ENCODE data around the gene SHISAL1.

SHISAL1 gene

GRCh38 chr22:44260216-44261035 lies 52.3 kb downstream of the SHISAL1 start:
- peaks cover 2% of the 10 kb centered on the region for H3K27me3 Mint-ChIP-seq
- H3K36me3 Mint-ChIP-seq = no peaks in the 10 kb centered on the region
- no peak overlapping the region for H3K4me3 Mint-ChIP-seq
- no peak overlapping the region for H3K27ac Mint-ChIP-seq
- H3K4me1 Mint-ChIP-seq (ENCODE audit: low read depth) = peaks cover 8% of the 10 kb centered on the region
- H3K9me3 Mint-ChIP-seq (ENCODE audit: low read depth) = no peaks in the 10 kb centered on the region

GRCh38 chr22:44259366-44260215 lies 53.2 kb downstream of the SHISAL1 start:
- H3K9me3 Mint-ChIP-seq (ENCODE audit: low read depth) = no peaks in the 10 kb centered on the region
- H3K27ac Mint-ChIP-seq = no peak overlapping the region
- no peaks in the 10 kb centered on the region for H3K36me3 Mint-ChIP-seq
- H3K27me3 Mint-ChIP-seq = peaks cover 2% of the 10 kb centered on the region
- peaks cover 8% of the 10 kb centered on the region for H3K4me1 Mint-ChIP-seq (ENCODE audit: low read depth)
- H3K4me3 Mint-ChIP-seq = no peak overlapping the region

GRCh38 chr22:44256556-44257485 lies 55.9 kb downstream of the SHISAL1 start:
- H3K4me3 Mint-ChIP-seq = no peak overlapping the region

GRCh38 chr22:44256085-44256484 lies 56.7 kb downstream of the SHISAL1 start:
- Mint-ChIP-seq H3K36me3 (peaks cover 2% of the 10 kb centered on the region), H3K4me3 (no peak overlapping the region), H3K4me1 (ENCODE audit: low read depth) (peaks cover 8% of the 10 kb centered on the region), H3K27ac (no peak overlapping the region), H3K27me3 (peaks cover 2% of the 10 kb centered on the region), H3K9me3 (ENCODE audit: low read depth) (no peaks in the 10 kb centered on the region)

More at GRCh38 chr22:44256556-44257485, 55.9 kb downstream of the SHISAL1 start:
- Mint-ChIP-seq H3K36me3 (peaks cover 2% of the 10 kb centered on the region), H3K27me3 (peaks cover 2% of the 10 kb centered on the region), H3K4me1 (ENCODE audit: low read depth) (peaks cover 8% of the 10 kb centered on the region), H3K27ac (no peak overlapping the region), H3K9me3 (ENCODE audit: low read depth) (no peaks in the 10 kb centered on the region)

- Mint-ChIP-seq H3K36me3 (peaks cover 2% of the 10 kb centered on the region), H3K4me3 (no peak overlapping the region), H3K27ac (no peak overlapping the region), H3K9me3 (ENCODE audit: low read depth) (peaks cover 7% of the 10 kb centered on the region), H3K27me3 (peaks cover 2% of the 10 kb centered on the region), H3K4me1 (ENCODE audit: low read depth) (peaks cover 6% of the 10 kb centered on the region)
Measured at GRCh38 chr22:44254811-44255210, 57.9 kb downstream of the SHISAL1 start.

GRCh38 chr22:44249376-44250147 lies 63.2 kb downstream of the SHISAL1 start:
- Mint-ChIP-seq H3K4me3 (no peak overlapping the region), H3K4me1 (ENCODE audit: low read depth) (no peaks in the 10 kb centered on the region), H3K27me3 (peaks cover 8% of the 10 kb centered on the region), H3K27ac (no peak overlapping the region), H3K9me3 (ENCODE audit: low read depth) (peaks cover 11% of the 10 kb centered on the region), H3K36me3 (peaks cover 2% of the 10 kb centered on the region)

GRCh38 chr22:44248926-44249325 lies 63.8 kb downstream of the SHISAL1 start:
- H3K27me3 Mint-ChIP-seq = peaks cover 10% of the 10 kb centered on the region
- H3K36me3 Mint-ChIP-seq = peaks cover 2% of the 10 kb centered on the region
- H3K9me3 Mint-ChIP-seq (ENCODE audit: low read depth) = peaks cover 11% of the 10 kb centered on the region
- H3K4me3 Mint-ChIP-seq = no peak overlapping the region
- no peak overlapping the region for H3K27ac Mint-ChIP-seq
- no peaks in the 10 kb centered on the region for H3K4me1 Mint-ChIP-seq (ENCODE audit: low read depth)

- Mint-ChIP-seq H3K4me1 (ENCODE audit: low read depth) (no peaks in the 10 kb centered on the region), H3K36me3 (peaks cover 2% of the 10 kb centered on the region), H3K27ac (no peak overlapping the region), H3K27me3 (peaks cover 10% of the 10 kb centered on the region), H3K9me3 (ENCODE audit: low read depth) (peaks cover 11% of the 10 kb centered on the region), H3K4me3 (no peak overlapping the region)
Measured at GRCh38 chr22:44247923-44248892, 64.5 kb downstream of the SHISAL1 start.

- peaks cover 11% of the 10 kb centered on the region for H3K27me3 Mint-ChIP-seq
Measured at GRCh38 chr22:44247346-44247745, 65.4 kb downstream of the SHISAL1 start.

GRCh38 chr22:44246615-44247326 lies 66.0 kb downstream of the SHISAL1 start:
- H3K27me3 Mint-ChIP-seq = peaks cover 14% of the 10 kb centered on the region

More at GRCh38 chr22:44247346-44247745, 65.4 kb downstream of the SHISAL1 start:
- no peak overlapping the region for H3K4me3 Mint-ChIP-seq
- no peaks in the 10 kb centered on the region for H3K36me3 Mint-ChIP-seq
- peaks cover 11% of the 10 kb centered on the region for H3K9me3 Mint-ChIP-seq (ENCODE audit: low read depth)
- no peaks in the 10 kb centered on the region for H3K4me1 Mint-ChIP-seq (ENCODE audit: low read depth)
- no peak overlapping the region for H3K27ac Mint-ChIP-seq

GRCh38 chr22:44245867-44246266 lies 66.9 kb downstream of the SHISAL1 start:
- Mint-ChIP-seq H3K4me3 (no peak overlapping the region), H3K27me3 (peaks cover 15% of the 10 kb centered on the region), H3K36me3 (no peaks in the 10 kb centered on the region), H3K4me1 (ENCODE audit: low read depth) (no peaks in the 10 kb centered on the region), H3K9me3 (ENCODE audit: low read depth) (peaks cover 11% of the 10 kb centered on the region), H3K27ac (no peak overlapping the region)

More at GRCh38 chr22:44246615-44247326, 66.0 kb downstream of the SHISAL1 start:
- Mint-ChIP-seq H3K9me3 (ENCODE audit: low read depth) (peaks cover 11% of the 10 kb centered on the region), H3K27ac (no peak overlapping the region), H3K4me3 (no peak overlapping the region), H3K4me1 (ENCODE audit: low read depth) (no peaks in the 10 kb centered on the region), H3K36me3 (no peaks in the 10 kb centered on the region)

- no peaks in the 10 kb centered on the region for H3K4me1 Mint-ChIP-seq (ENCODE audit: low read depth)
- no peak overlapping the region for H3K27ac Mint-ChIP-seq
- peaks cover 17% of the 10 kb centered on the region for H3K27me3 Mint-ChIP-seq
- H3K9me3 Mint-ChIP-seq (ENCODE audit: low read depth) = peaks cover 10% of the 10 kb centered on the region
- no peaks in the 10 kb centered on the region for H3K36me3 Mint-ChIP-seq
- no peak overlapping the region for H3K4me3 Mint-ChIP-seq
Measured at GRCh38 chr22:44245438-44245837, 67.3 kb downstream of the SHISAL1 start.
